HepG2 (cell line): Measurements from ENCODE around the gene NELL1. TPM values are rescaled to one million over a fixed set of nuclear protein-coding genes. Genes with fewer than 3 reads are reported as not detected.

ENCODE experiments used
- ATAC-seq: fragments of 200-7000 bp; cut with Tn5 transposase; 3 replicates; pipeline ENCODE4 v1.9.1; 2020; ENCODE audit warnings: mild to moderate bottlenecking, moderate library complexity
- BruUV-seq: library from RNA; stranded (reverse); fragments of 400-500 nt; replicated peaks from 2 replicates; lab custom pipeline; 2021; lab: Mats Ljungman, UMichigan
- CTCF ChIA-PET: fragments of 300-600 bp; formaldehyde crosslinking; extraction: SDS; loops from one replicate; lab custom pipeline; 2021; ENCODE audit warnings: low total read pairs, inconsistent platforms, low intra/inter-chr PET ratio; lab: Yijun Ruan, JAX
- POLR2A ChIA-PET: fragments of 350-600 bp; sonication (Branson Sonifier 250); formaldehyde crosslinking; loops from one replicate; lab custom pipeline; 2020; ENCODE audit warnings: antibody characterized with exemption, inconsistent platforms; lab: Yijun Ruan, JAX
- DNase-seq: peaks from one replicate; pipeline ENCODE4 v3.0.0-alpha.2; 2015; ENCODE audit warnings: low spot score
- FAIRE-seq: peaks from 3 replicates; lab custom pipeline; 2011; peaks lifted over from hg19 to GRCh38; lab: Jason Lieb, UNC
- H2AFZ ChIP-seq: one replicate; pipeline ENCODE4 v1.6.1; 2011; ENCODE audit warnings: low read length, inconsistent platforms
- H3K27ac ChIP-seq: fragments of 300-600 bp; 3 replicates; pipeline ENCODE4 v1.8.0; 2011; ENCODE audit warnings: mixed run types, mild to moderate bottlenecking, mixed read lengths, low read length, inconsistent platforms; ENCODE audit not compliant: insufficient read depth; ENCODE audit errors: extremely low read length
- H3K27me3 ChIP-seq, 2 experiments: fragments of 200-600 bp in 1 of 2; 2 replicates in 1 of 2; 3 replicates in 1 of 2; pipeline versions ENCODE4 v1.6.0 to v1.8.0; 2011; ENCODE audit warnings: low read length in 2 of 2, mild to moderate bottlenecking in 2 of 2, moderate library complexity in 2 of 2, inconsistent platforms in 1 of 2; ENCODE audit not compliant: insufficient read depth in 2 of 2, control insufficient read depth in 1 of 2
- H3K36me3 ChIP-seq, 2 experiments: fragments of 200-600 bp in 1 of 2; replicated peaks in 1 of 2; 2 replicates in 1 of 2; 3 replicates in 1 of 2; pipeline versions ENCODE4 v1.5.1 to v1.8.0; 2011; ENCODE audit warnings: low read length in 2 of 2, inconsistent platforms in 1 of 2; ENCODE audit not compliant: insufficient read depth in 2 of 2, control insufficient read depth in 1 of 2
- H3K4me1 ChIP-seq: 2 replicates; pipeline ENCODE4 v1.5.1; 2012; ENCODE audit warnings: low read length, inconsistent platforms; ENCODE audit not compliant: insufficient read depth
- H3K4me2 ChIP-seq: 2 replicates; pipeline ENCODE4 v1.6.0; 2011; ENCODE audit warnings: low read depth, low read length, inconsistent platforms
- H3K4me3 ChIP-seq, 3 experiments: fragments of 200-600 bp in 1 of 3; sonication (generic), shearing (Covaris generic) in 1 of 3; replicated peaks in 1 of 3; 2 replicates each; pipeline ENCODE4 v1.5.1; 2011 to 2016; ENCODE audit warnings: low read length in 3 of 3, inconsistent platforms in 2 of 3, low read depth in 2 of 3, mild to moderate bottlenecking in 2 of 3, control low read depth in 1 of 3, mixed read lengths in 1 of 3; ENCODE audit not compliant: insufficient read depth in 1 of 3
- H3K79me2 ChIP-seq: one replicate; pipeline ENCODE4 v1.6.1; 2011; ENCODE audit warnings: low read length, inconsistent platforms; ENCODE audit not compliant: insufficient read depth
- H3K9ac ChIP-seq: 2 replicates; pipeline ENCODE4 v1.6.0; 2011; ENCODE audit warnings: mild to moderate bottlenecking, low read depth, low read length, inconsistent platforms; ENCODE audit not compliant: insufficient read depth
- H3K9me3 ChIP-seq: 2 replicates; pipeline ENCODE4 v1.5.1; 2012; ENCODE audit warnings: mild to moderate bottlenecking, low read length
- H4K20me1 ChIP-seq: 2 replicates; pipeline ENCODE4 v1.6.0; 2011; ENCODE audit warnings: inconsistent platforms, mild to moderate bottlenecking, low read length, moderate library complexity; ENCODE audit not compliant: insufficient read depth
- ARNT2 ChIP-seq: sonication (generic); formaldehyde crosslinking; IDR thresholded peaks from 2 replicates; pipeline ENCODE4 v1.8.0; 2022; ENCODE audit warnings: mild to moderate bottlenecking, low read depth, missing genetic modification reagents, moderate library complexity
- CENPX ChIP-seq: sonication (generic); formaldehyde crosslinking; IDR thresholded peaks from 2 replicates; pipeline ENCODE4 v1.9.0; 2021; ENCODE audit warnings: mild to moderate bottlenecking, missing genetic modification reagents, moderate library complexity
- EEA1 ChIP-seq: sonication (generic); formaldehyde crosslinking; IDR thresholded peaks from 2 replicates; pipeline ENCODE4 v1.5.1; 2020; ENCODE audit warnings: mild to moderate bottlenecking, missing genetic modification reagents, borderline replicate concordance
- EZH2 ChIP-seq: conservative IDR thresholded peaks from 2 replicates; pipeline ENCODE4 v1.6.1; 2012; ENCODE audit warnings: mild to moderate bottlenecking, low read depth, low read length, moderate library complexity
- HDAC2 ChIP-seq: sonication (generic); formaldehyde crosslinking; IDR thresholded peaks from 2 replicates; pipeline ENCODE4 v1.4.0; 2020; ENCODE audit warnings: missing genetic modification reagents
- ZNF225 ChIP-seq: sonication (generic); formaldehyde crosslinking; IDR thresholded peaks from 2 replicates; pipeline ENCODE4 v1.4.0; 2020; ENCODE audit warnings: mild to moderate bottlenecking, missing genetic modification reagents
- WGBS: methylation state at CpG from one replicate; pipeline ENCODE4 v1.1.6; 2017; ENCODE audit warnings: low lambda C conversion rate; 5-methylcytosine and 5-hydroxymethylcytosine counted together
- in situ Hi-C: cut with HindIII; loops from 2 replicates; pipeline ENCODE4 v1.10.0; 2017; ENCODE audit warnings: low pct_unique_long_range_greater_than_20kb; ENCODE audit not compliant: extremely low pct_ligation_motif_present
- intact Hi-C: fragments of 100-400 bp; cut with micrococcal nuclease; formaldehyde crosslinking; loops from one replicate; pipeline ENCODE4 v1.10.0; 2022; ENCODE audit not compliant: unreplicated experiment
- polyA plus RNA-seq, 8 experiments: library from polyadenylated mRNA; depleted of rRNA in 3 of 8; stranded (reverse) in 7 of 8; unstranded in 1 of 8; fragments of >200 nt; fragmentation: Illumina TruSeq in 4 of 8; extraction: Trizol in 4 of 8; gene quantifications; 2 replicates each; pipeline versions ENCODE4 v1.2.1 to v1.2.3, GENCODE V29; 2011 to 2016; ENCODE audit warnings: low read depth in 4 of 8, missing spikeins in 1 of 8, mixed read lengths in 1 of 8; ENCODE audit not compliant: insufficient read depth in 1 of 8
- total RNA-seq, 5 experiments: library from RNA; depleted of rRNA; stranded (reverse); fragments of >200 nt; fragmentation: Illumina TruSeq; extraction: Trizol; gene quantifications; 2 replicates each; pipeline ENCODE4 v1.2.3, GENCODE V29; 2016; ENCODE audit warnings: low read depth in 1 of 5
- TF ChIP-seq, protein P1 (sequence below): sonication (generic); formaldehyde crosslinking; IDR thresholded peaks from 2 replicates; pipeline ENCODE4 v1.4.0; 2020; ENCODE audit warnings: missing genetic modification reagents

Gene NELL1
- total and polyA plus RNA-seq, 2 of the 13 experiments (the other 11 are each of a cell fraction or from before 2014, with no cell fraction given): not detected

DNA sequence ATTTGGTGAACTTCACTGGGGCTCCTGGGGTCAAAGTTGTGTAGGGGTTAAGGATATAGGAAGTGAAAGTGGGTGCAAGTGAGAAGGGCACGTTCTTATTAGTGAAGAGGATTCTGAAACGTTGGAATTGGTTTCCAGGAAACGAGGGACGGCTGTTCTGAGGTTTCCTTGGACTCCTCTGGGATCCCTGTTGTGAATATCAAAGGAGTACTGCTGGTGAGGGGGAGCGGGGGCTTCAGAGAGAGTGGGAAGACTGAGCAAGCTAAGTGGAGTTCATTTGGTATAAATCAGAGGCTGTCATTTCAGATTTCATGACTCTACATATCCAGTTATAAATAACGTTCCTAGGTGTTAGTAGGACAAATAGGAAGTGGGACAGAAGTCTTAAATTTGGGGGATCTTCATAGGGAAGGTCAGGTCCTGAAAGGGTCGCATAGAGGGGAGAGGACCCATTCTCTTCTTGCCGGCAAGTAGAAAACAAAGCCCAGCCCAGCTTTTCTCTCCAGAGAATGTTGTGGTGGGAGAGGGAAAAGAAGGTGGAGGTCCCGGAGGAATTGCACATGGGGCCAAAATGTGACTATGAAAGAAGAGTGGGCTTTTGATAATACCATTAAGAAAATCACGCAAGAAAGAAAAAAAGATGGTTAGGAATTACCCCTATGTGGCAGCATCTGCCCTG lies 1.1 kb upstream of the NELL1 start (continued):
- TF ChIP-seq ZNF225: no peak
- TF ChIP-seq ARNT2: no peak

- intact Hi-C loops: no loop called here
- Histone ChIP-seq H2AFZ (no peak overlapping the region), H3K4me1 (no peaks in the 10 kb centered on the region), H3K4me2 (no peak overlapping the region), H3K27ac (no peak overlapping the region), H4K20me1 (no peaks in the 10 kb centered on the region), H3K79me2 (no peaks in the 10 kb centered on the region), H3K27me3 (peaks cover 3 to 49% of the 10 kb centered on the region in 2 experiments), H3K4me3 (no peak overlapping the region), H3K9ac (no peak overlapping the region), H3K36me3 (no peaks in the 10 kb centered on the region), H3K9me3 (no peaks in the 10 kb centered on the region)
- ChIA-PET CTCF (no interaction called here), POLR2A (no interaction called here)
- WGBS: 24% methylated on average over 13 of the region's 60 CpGs
- ATAC-seq: peak; percentile 32; the same call in 1 of the 3 replicates
- no TSS peak for BruUV-seq
- no peak for FAIRE-seq
- TF ChIP-seq EZH2: peak; percentile 76; the same call in 1 of the 2 replicates
- no peak for TF ChIP-seq CENPX (CRISPR knock-in tag)
- TF ChIP-seq ARNT2: no peak
- TF ChIP-seq EEA1 (CRISPR knock-in tag): no peak
- no peak for TF ChIP-seq HDAC2 (CRISPR knock-in tag)
- TF ChIP-seq, protein P1, sequence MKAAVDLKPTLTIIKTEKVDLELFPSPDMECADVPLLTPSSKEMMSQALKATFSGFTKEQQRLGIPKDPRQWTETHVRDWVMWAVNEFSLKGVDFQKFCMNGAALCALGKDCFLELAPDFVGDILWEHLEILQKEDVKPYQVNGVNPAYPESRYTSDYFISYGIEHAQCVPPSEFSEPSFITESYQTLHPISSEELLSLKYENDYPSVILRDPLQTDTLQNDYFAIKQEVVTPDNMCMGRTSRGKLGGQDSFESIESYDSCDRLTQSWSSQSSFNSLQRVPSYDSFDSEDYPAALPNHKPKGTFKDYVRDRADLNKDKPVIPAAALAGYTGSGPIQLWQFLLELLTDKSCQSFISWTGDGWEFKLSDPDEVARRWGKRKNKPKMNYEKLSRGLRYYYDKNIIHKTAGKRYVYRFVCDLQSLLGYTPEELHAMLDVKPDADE (CRISPR knock-in tag): no peak
- in situ Hi-C loops: loop anchor here (25.0 kb wide), 1 partner anchor 1467 kb away; no protein-coding TSS in a partner anchor
- no peak for DNase-seq
These were observed 666 bp downstream of the NELL1 start for GRCh38 chr11:20669820-20670684.
